OCI-LY1 (cell line): ENCODE results near the gene ZBTB43.
"Not testable (repeated sequence)": the region's sequence is repeated elsewhere in the genome, so short reads cannot be mapped to it uniquely, and the experiment has no call there.

ENCODE experiments used
- H2AFZ ChIP-seq: fragments of 200-600 bp; sonication (generic), shearing (Covaris generic); 2 replicates; pipeline ENCODE4 v1.6.0; 2014; ENCODE audit warnings: antibody characterized with exemption, mild to moderate bottlenecking, low read length
- H3F3A ChIP-seq: fragments of 200-600 bp; sonication (generic), shearing (Covaris generic); 2 replicates; pipeline ENCODE4 v1.6.0; 2014; ENCODE audit warnings: mild to moderate bottlenecking, antibody characterized with exemption, low read length, moderate library complexity; ENCODE audit not compliant: insufficient read depth
- H3K27ac ChIP-seq: fragments of 200-600 bp; sonication (generic); 2 replicates; pipeline ENCODE4 v1.5.1; 2014; ENCODE audit warnings: low read length, mixed run types, mild to moderate bottlenecking, low read depth; ENCODE audit not compliant: poor library complexity, severe bottlenecking
- H3K27me3 ChIP-seq: fragments of 200-600 bp; sonication (generic); 2 replicates; pipeline ENCODE4 v1.6.0; 2014; ENCODE audit warnings: antibody characterized with exemption, mild to moderate bottlenecking, low read length, moderate library complexity; ENCODE audit not compliant: insufficient read depth
- H3K36me3 ChIP-seq: fragments of 200-600 bp; sonication (generic); 2 replicates; pipeline ENCODE4 v1.6.1; 2014; ENCODE audit warnings: mild to moderate bottlenecking, antibody characterized with exemption, low read length, moderate library complexity, mixed read lengths; ENCODE audit not compliant: insufficient read depth
- H3K4me1 ChIP-seq: fragments of 200-600 bp; sonication (generic); 2 replicates; pipeline ENCODE4 v1.5.1; 2014; ENCODE audit warnings: mild to moderate bottlenecking, low read length, moderate library complexity; ENCODE audit not compliant: insufficient read depth, severe bottlenecking
- H3K4me2 ChIP-seq: fragments of 200-600 bp; sonication (generic), shearing (Covaris generic); 2 replicates; pipeline ENCODE4 v1.6.1; 2014; ENCODE audit warnings: low read length
- H3K4me3 ChIP-seq: fragments of 200-600 bp; sonication (generic); 2 replicates; pipeline ENCODE4 v1.5.1; 2014; ENCODE audit warnings: low read length, low read depth, mild to moderate bottlenecking, mixed read lengths; ENCODE audit not compliant: poor library complexity, severe bottlenecking
- H3K79me2 ChIP-seq: fragments of 200-600 bp; shearing (Covaris generic); 2 replicates; pipeline ENCODE4 v1.6.1; 2016; ENCODE audit warnings: mixed run types, low read length, mixed read lengths; ENCODE audit not compliant: insufficient read depth
- H3K9ac ChIP-seq: fragments of 200-600 bp; sonication (generic), shearing (Covaris generic); 2 replicates; pipeline ENCODE4 v1.6.1; 2014; ENCODE audit warnings: mild to moderate bottlenecking, low read length, mixed read lengths
- H3K9me2 ChIP-seq: fragments of 200-600 bp; sonication (generic), shearing (Covaris generic); 2 replicates; pipeline ENCODE4 v1.6.1; 2014; ENCODE audit warnings: low read depth, mild to moderate bottlenecking, low read length, mixed read lengths
- H3K9me3 ChIP-seq: fragments of 200-600 bp; shearing (Covaris generic); 2 replicates; pipeline ENCODE4 v1.6.1; 2014; ENCODE audit warnings: low read length, mixed read lengths
- H4K20me1 ChIP-seq: fragments of 200-600 bp; sonication (generic), shearing (Covaris generic); 2 replicates; pipeline ENCODE4 v1.6.0; 2016; ENCODE audit warnings: mild to moderate bottlenecking, low read length; ENCODE audit not compliant: insufficient read depth
- CTCF ChIP-seq: fragments of 200-600 bp; sonication (generic), shearing (Covaris generic); IDR thresholded peaks from 2 replicates; pipeline ENCODE4 v1.5.1; 2017; ENCODE audit warnings: mild to moderate bottlenecking, antibody characterized with exemption, low read length, moderate library complexity, mixed read lengths
- EZH2 ChIP-seq: fragments of 200-600 bp; sonication (generic), shearing (Covaris generic); IDR thresholded peaks from 2 replicates; pipeline ENCODE4 v1.8.0; 2017; ENCODE audit warnings: borderline replicate concordance, mixed run types, mild to moderate bottlenecking, antibody characterized with exemption, low read length, moderate library complexity, mixed read lengths

The ZBTB43 gene

GRCh38 chr9:126806336-126806735 lies 1.5 kb downstream of the ZBTB43 start:
- Histone ChIP-seq H3K4me1 (peaks cover 22% of the 10 kb centered on the region), H2AFZ (no peak overlapping the region), H3K9me2 (no peaks in the 10 kb centered on the region), H3F3A (no peaks in the 10 kb centered on the region), H3K79me2 (peaks cover 30% of the 10 kb centered on the region), H3K27me3 (peaks cover 3% of the 10 kb centered on the region; the same call in 1 of the 2 replicates), H3K4me3 (peak overlapping the region; percentile 79), H4K20me1 (0 out of 2 replicates have a peak, but pooled peaks cover 3% of the 10 kb centered on the region), H3K9me3 (no peaks in the 10 kb centered on the region), H3K9ac (peak overlapping the region; percentile 75), H3K36me3 (peaks cover 16% of the 10 kb centered on the region), H3K4me2 (peak overlapping the region; percentile 72), H3K27ac (peak overlapping the region; percentile 47)
- TF ChIP-seq CTCF (no peak), EZH2 (no peak)

GRCh38 chr9:126809068-126809467 lies 4.2 kb downstream of the ZBTB43 start:
- Histone ChIP-seq H3K27ac (no peak overlapping the region), H3F3A (no peaks in the 10 kb centered on the region), H3K4me2 (no peak overlapping the region), H3K79me2 (peaks cover 33% of the 10 kb centered on the region), H3K9me3 (no peaks in the 10 kb centered on the region), H4K20me1 (0 out of 2 replicates have a peak, but pooled peaks cover 3% of the 10 kb centered on the region), H3K9me2 (no peaks in the 10 kb centered on the region), H2AFZ (no peak overlapping the region), H3K27me3 (no peaks in the 10 kb centered on the region), H3K4me1 (peaks cover 22% of the 10 kb centered on the region), H3K36me3 (peaks cover 42% of the 10 kb centered on the region), H3K4me3 (no peak overlapping the region), H3K9ac (no peak overlapping the region)
- TF ChIP-seq CTCF (no peak), EZH2 (no peak)

GRCh38 chr9:126810221-126810620 lies 5.4 kb downstream of the ZBTB43 start:
- H3K9me2 ChIP-seq, H3K27ac ChIP-seq, H4K20me1 ChIP-seq, H2AFZ ChIP-seq, H3K27me3 ChIP-seq, H3K4me3 ChIP-seq, H3K9me3 ChIP-seq, H3F3A ChIP-seq, H3K9ac ChIP-seq, H3K4me2 ChIP-seq: not testable (repeated sequence)
- Histone ChIP-seq H3K79me2 (peaks cover 33% of the 10 kb centered on the region), H3K4me1 (peaks cover 19% of the 10 kb centered on the region), H3K36me3 (peaks cover 50% of the 10 kb centered on the region)

- Histone ChIP-seq H2AFZ (no peak overlapping the region), H3K4me1 (no peaks in the 10 kb centered on the region), H3K9me2 (no peaks in the 10 kb centered on the region), H3K9me3 (peaks cover 2% of the 10 kb centered on the region; the same call in 1 of the 2 replicates), H3K79me2 (peaks cover 21% of the 10 kb centered on the region), H3K4me3 (no peak overlapping the region), H3K4me2 (no peak overlapping the region), H3K27ac (no peak overlapping the region), H3K36me3 (peaks cover 70% of the 10 kb centered on the region), H4K20me1 (no peaks in the 10 kb centered on the region), H3K9ac (no peak overlapping the region), H3K27me3 (no peaks in the 10 kb centered on the region), H3F3A (no peaks in the 10 kb centered on the region)
- no peak for TF ChIP-seq CTCF
- no peak for TF ChIP-seq EZH2
Measured at GRCh38 chr9:126813072-126813471, 8.2 kb downstream of the ZBTB43 start.
